GM10847 (cell line): ENCODE results near the gene CRIM1.

Experiments
- POLR2A ChIP-seq: IDR thresholded peaks from 2 replicates; pipeline ENCODE4 v1.6.1; 2011; ENCODE audit not compliant: insufficient read length; ENCODE audit errors: extremely low read depth

CRIM1 gene

GRCh38 chr2:36444216-36444936, 88.8 kb downstream of the CRIM1 start:
- TF ChIP-seq POLR2A: no peak

DNA sequence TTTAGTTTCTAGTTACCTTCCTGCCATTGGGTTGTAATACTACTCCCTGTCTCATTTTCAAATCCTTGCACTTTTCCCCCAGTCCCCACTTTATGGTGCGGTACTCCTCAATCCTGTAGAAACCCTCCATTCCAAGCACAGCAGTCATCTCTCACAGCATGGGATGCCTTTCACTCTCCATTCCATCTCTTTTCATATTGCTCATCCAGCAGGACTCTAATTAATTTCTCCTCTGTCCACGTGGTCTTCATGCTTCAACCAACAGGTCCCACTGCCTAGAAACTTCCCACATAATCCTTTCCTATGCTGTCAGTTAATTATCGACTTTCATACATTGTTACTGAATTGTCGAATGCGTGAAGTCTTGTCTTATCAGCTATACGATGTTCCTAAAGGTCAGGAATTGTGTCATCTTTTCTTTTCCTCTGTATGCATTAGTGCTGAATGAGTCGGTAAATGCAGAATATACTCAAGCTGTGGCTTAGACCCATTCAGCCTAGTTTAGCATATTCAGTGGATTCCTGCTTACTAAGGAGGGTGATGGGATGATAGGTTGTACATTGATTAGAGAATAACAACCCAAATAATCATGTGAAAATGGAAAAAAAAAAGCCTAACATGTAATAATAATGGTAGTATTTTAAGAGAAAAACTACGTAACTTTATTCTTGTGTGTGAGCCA, 89.7 kb downstream of the CRIM1 start:
- TF ChIP-seq POLR2A: no peak

GRCh38 chr2:36446294-36446693, 90.7 kb downstream of the CRIM1 start:
- no peak for TF ChIP-seq POLR2A

DNA sequence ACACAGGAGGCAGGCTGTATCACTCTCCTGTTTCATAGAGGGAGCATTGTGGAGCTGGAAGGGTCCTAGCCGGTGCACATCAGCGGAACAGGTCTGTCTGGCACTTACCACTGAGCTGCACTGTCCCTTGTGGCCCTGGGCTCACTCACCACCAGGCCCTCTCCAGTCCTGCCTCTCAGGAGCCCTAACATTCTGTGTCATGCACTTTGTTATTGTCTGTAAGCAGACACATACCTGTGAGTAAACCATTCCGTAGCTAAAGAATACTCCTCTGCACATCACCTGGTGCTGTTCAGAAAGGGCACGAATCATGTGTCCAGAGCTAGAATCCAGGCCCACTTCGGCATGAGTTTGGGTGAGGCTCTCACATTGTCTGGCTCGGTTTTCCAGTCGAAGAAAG, 93.6 kb downstream of the CRIM1 start:
- no peak for TF ChIP-seq POLR2A

- no peak for TF ChIP-seq POLR2A
These were observed 94.4 kb downstream of the CRIM1 start for GRCh38 chr2:36449943-36450392.

GRCh38 chr2:36450466-36451196, 95.1 kb downstream of the CRIM1 start:
- TF ChIP-seq POLR2A: no peak

DNA sequence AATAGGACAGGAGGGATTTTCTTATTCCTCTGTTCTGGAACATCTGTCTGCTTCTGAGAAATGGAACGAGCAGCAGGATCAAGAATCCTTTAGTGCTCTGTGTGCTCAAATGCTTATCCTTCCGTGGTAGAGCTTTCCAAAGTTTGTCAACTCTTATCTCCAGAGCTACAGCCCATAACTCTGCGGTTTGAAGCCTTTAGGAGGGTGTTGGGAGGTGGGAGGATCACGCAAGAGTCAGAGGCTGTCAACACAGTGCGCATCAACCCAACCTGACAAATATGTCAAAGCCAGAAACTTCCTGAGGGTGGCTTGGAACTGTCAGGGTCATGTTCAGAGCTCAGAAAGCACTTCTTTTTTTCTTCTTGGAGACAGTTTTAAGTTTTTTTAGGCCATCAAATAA, 95.9 kb downstream of the CRIM1 start:
- no peak for TF ChIP-seq POLR2A

DNA sequence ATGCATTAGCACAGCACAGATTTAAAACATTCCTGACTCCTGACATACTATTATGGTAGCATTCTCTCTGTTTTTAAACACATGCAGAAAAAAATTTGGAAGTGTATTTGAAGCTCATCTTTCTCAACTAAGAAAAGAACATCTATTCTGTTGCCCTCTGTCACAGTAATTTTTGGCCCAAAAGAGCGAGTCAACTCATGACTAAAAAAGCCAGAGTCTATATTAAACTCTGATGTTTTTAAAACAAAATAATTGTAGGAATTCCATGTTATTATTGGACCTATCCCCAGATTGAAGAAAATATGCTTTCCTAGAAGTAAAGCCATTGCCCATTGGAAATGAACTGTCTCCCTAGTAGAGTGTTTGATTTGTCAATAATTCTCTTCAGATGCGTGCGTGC, 96.7 kb downstream of the CRIM1 start:
- TF ChIP-seq POLR2A: no peak

DNA sequence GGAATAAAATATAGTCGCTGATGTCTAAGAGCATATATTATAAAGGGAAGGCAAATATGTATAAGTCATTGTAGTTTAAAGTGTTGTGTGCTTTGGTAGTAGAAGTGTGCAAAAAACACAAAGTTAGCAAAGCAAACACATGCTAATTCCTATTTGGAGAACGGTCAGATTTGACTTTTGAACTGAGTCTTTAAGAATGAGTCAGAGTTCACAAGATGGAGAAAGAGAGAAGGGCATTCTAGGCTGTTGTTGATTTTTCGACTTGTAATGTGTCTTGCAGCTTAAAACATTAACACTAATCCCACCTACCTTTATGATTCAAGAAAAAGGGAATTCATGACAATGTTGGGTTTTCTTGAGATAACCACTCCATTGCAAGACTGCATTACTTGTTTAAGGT, 98.1 kb downstream of the CRIM1 start:
- TF ChIP-seq POLR2A: no peak

GRCh38 chr2:36455011-36455410, 99.4 kb downstream of the CRIM1 start:
- no peak for TF ChIP-seq POLR2A

GRCh38 chr2:36455788-36456187, 100.2 kb downstream of the CRIM1 start:
- no peak for TF ChIP-seq POLR2A

DNA sequence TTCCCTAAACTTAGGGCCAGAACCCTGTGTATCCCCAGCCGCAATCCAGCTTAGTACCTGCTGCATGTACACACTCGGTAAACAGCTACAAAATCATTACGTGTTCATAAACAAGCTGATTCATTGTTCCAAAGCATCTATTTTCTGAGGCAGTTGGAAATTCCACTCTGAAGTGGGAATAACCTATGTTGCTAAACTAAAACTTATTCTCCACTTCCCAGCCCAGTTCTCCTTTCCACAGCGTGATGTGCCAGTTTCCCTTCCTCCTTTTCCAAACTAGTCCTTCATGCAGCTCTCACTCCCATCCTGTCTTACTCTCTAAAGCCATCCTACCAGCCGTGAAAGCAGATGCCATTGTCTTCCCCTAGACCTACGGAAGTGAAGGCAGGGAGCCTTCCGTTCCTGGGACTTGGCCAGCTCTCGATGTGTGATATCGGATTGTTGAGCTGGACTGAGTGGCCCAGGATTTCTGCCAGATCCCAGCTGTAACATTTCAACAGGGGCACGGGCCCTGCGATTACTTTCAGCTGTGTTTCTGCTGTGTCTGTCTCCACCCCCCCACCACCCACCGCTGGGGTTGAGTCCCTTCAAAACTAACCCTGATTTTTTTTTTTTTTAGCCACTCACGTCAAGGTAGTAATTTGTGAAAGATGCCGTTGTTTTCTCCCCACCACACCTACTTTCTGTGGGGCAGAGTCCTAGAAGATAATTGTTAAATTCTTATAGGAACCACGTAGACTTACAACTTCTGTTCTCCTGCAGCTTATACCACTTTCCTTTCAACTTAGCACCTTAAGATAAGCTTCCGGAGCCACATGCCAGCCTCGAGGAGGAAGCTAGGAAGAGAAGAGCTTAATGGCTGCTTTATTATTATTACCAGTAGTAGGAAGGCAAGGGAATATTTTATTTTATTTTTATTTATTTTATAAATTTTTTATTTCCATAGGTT, 100.9 kb downstream of the CRIM1 start:
- no peak for TF ChIP-seq POLR2A

DNA sequence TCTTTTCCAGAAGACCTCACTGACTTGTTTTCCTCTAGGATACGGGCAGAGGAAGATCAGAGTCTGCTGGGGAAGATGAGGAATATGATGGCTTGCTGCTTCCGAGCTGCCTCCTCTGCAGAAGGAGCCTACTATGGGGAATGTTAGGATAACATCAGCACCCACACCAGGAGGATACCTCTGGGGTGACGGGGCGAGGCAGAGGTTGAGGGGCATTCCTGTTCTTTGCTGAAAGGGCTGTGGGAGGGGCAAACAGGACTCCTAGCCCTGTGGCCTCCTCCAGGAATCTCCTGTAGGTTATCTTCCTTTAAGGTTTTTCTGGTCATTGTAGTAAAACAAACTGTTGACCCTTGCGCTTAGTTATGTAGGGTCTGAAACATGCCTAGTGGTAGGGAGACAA, 102.5 kb downstream of the CRIM1 start:
- no peak for TF ChIP-seq POLR2A

DNA sequence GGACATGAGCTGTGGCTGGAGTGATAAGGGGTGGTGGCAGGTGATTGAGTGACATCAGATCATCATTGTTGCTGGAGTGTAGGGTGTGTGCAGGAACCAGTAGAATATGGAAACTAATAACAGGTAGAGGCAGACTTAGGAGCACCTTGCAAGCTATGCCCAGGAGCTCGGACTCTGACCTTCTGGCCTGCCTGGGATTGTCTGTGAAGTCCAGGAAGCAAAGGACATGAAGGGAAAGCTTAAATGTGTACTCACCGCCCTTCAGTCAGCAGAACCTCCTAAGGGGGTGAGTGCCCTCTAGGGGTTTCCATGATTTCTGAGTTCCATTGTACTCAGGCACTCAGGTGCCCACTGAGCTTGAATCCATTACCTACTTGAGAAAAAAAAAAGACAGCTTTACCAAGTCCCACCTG, 104.2 kb downstream of the CRIM1 start:
- no peak for TF ChIP-seq POLR2A

GRCh38 chr2:36461039-36461681, 105.6 kb downstream of the CRIM1 start:
- no peak for TF ChIP-seq POLR2A

- no peak for TF ChIP-seq POLR2A
These were observed 106.8 kb downstream of the CRIM1 start for GRCh38 chr2:36462311-36462935.
